GM10248 (cell line): ENCODE measurements around the gene PNN.
"Not testable (repeated sequence)": the region's sequence is repeated elsewhere in the genome, so short reads cannot be mapped to it uniquely, and the experiment has no call there.

Experiments used
- CTCF ChIA-PET: fragments of 300-600 bp; sonication (Branson Sonifier 250); formaldehyde crosslinking; extraction: SDS; loops from one replicate; lab custom pipeline; 2021; ENCODE audit warnings: antibody characterized with exemption; lab: Yijun Ruan, JAX
- POLR2A ChIA-PET: fragments of 350-650 bp; sonication (Branson Sonifier 250); formaldehyde crosslinking; extraction: SDS; loops from one replicate; lab custom pipeline; 2020; ENCODE audit warnings: antibody characterized with exemption; lab: Yijun Ruan, JAX
- DNase-seq: peaks from one replicate; pipeline ENCODE4 v3.0.0; 2012; ENCODE audit errors: extremely low spot score
- TF ChIP-seq, protein P1 (sequence below): IDR thresholded peaks from 2 replicates; pipeline ENCODE4 v1.5.1; 2012; ENCODE audit warnings: mild to moderate bottlenecking, low read depth; ENCODE audit errors: extremely low read depth, missing control alignments, control extremely low read depth

PNN gene

DNA sequence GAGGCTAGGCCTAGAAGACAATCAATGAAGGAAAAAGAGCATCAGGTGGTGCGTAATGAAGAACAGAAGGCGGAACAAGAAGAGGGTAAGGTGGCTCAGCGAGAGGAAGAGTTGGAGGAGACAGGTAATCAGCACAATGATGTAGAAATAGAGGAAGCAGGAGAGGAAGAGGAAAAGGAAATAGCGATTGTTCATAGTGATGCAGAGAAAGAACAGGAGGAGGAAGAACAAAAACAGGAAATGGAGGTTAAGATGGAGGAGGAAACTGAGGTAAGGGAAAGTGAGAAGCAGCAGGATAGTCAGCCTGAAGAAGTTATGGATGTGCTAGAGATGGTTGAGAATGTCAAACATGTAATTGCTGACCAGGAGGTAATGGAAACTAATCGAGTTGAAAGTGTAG lies 5.5 kb downstream of the PNN start:
- TF ChIP-seq, protein P1, sequence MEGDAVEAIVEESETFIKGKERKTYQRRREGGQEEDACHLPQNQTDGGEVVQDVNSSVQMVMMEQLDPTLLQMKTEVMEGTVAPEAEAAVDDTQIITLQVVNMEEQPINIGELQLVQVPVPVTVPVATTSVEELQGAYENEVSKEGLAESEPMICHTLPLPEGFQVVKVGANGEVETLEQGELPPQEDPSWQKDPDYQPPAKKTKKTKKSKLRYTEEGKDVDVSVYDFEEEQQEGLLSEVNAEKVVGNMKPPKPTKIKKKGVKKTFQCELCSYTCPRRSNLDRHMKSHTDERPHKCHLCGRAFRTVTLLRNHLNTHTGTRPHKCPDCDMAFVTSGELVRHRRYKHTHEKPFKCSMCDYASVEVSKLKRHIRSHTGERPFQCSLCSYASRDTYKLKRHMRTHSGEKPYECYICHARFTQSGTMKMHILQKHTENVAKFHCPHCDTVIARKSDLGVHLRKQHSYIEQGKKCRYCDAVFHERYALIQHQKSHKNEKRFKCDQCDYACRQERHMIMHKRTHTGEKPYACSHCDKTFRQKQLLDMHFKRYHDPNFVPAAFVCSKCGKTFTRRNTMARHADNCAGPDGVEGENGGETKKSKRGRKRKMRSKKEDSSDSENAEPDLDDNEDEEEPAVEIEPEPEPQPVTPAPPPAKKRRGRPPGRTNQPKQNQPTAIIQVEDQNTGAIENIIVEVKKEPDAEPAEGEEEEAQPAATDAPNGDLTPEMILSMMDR = no peak
- CTCF ChIA-PET = interaction anchor here (1.5 to 2.4 kb wide), 2 partner anchors 9 to 28 kb away, joined by 3 to 7 read pairs; no protein-coding TSS in a partner anchor
- DNase-seq = no peak
- POLR2A ChIA-PET = interaction anchor here (1.1 kb wide), 1 partner anchor 12 kb away, joined by 4 read pairs; no protein-coding TSS in a partner anchor

GRCh38 chr14:39181026-39181692 lies 6.1 kb downstream of the PNN start:
- ChIA-PET CTCF (interaction anchor here (1.5 to 2.4 kb wide), 2 partner anchors 8 to 29 kb away, joined by 3 to 7 read pairs; no protein-coding TSS in a partner anchor), POLR2A (interaction anchor here (1.1 kb wide), 1 partner anchor 11 kb away, joined by 4 read pairs; no protein-coding TSS in a partner anchor)
- DNase-seq = no peak

DNA sequence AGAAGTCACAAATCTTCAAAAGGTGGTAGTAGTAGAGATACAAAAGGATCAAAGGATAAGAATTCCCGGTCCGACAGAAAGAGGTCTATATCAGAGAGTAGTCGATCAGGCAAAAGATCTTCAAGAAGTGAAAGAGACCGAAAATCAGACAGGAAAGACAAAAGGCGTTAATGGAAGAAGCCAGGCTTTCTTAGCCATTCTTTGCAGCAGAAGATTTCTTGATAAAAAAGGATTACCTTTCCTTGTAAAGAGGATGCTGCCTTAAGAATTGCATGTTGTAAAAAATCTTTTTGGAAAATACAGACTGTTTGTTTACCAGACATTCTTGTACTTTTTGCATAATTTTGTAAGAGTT lies 6.6 kb downstream of the PNN start:
- CTCF ChIA-PET = no interaction called here
- DNase-seq = no peak
- POLR2A ChIA-PET = no interaction called here
- TF ChIP-seq, protein P1 = no peak

More at GRCh38 chr14:39181026-39181692, 6.1 kb downstream of the PNN start:
- TF ChIP-seq, protein P1 = no peak

DNA sequence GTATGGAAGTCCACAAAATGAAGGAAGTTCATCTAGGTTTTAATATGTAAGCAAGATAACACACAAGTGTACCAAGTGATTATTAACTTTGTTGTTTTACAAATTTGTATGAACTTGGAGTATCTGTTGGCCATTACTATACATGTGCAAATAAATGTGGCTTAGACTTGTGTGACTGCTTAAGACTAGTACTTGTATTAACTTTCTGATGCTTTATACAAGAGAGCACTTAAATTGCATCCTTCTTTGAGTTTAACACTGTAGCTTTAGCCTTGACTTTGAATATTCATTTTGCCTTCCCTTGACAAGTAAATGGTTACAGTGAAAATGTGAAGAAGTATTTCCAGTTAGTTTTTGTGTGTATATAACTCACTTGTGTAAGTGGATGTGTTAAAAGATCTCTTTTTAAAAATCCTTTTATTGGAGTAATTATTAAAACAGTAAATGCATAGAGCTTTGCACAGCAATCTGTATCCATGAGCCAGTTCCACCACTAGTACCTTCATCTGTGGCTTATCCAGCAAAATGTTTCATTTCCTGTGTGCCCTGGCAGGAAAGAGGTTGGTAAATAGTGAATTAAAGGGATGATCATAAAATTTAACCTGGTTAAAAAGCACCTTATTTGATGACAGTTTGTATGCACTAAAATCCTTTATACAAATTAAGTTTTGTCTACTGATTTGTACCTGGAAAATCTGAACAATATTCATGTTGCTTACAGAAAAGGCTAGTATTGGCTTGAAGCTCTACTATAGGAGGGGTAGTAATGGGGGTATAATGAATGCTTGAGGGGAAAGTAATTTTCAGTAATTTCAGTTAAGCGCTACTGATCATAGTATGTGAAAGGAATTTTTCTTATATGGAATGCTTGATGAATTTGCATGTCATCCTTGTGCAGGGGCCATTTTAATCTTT lies 8.0 kb downstream of the PNN start:
- CTCF ChIA-PET = no interaction called here
- POLR2A ChIA-PET = interaction anchor here (1.0 to 1.3 kb wide), 2 partner anchors 9 to 13 kb away, joined by 4 read pairs; partner anchors contain the start of gene TRAPPC6B
- no peak for DNase-seq
- TF ChIP-seq, protein P1 = no peak

- POLR2A ChIA-PET = interaction anchor here (1.0 kb wide), 1 partner anchor 9 kb away, joined by 4 read pairs; no protein-coding TSS in a partner anchor
- DNase-seq, CTCF ChIA-PET: not testable (repeated sequence)
Observed at GRCh38 chr14:39183685-39184003, 8.6 kb downstream of the PNN start.

DNA sequence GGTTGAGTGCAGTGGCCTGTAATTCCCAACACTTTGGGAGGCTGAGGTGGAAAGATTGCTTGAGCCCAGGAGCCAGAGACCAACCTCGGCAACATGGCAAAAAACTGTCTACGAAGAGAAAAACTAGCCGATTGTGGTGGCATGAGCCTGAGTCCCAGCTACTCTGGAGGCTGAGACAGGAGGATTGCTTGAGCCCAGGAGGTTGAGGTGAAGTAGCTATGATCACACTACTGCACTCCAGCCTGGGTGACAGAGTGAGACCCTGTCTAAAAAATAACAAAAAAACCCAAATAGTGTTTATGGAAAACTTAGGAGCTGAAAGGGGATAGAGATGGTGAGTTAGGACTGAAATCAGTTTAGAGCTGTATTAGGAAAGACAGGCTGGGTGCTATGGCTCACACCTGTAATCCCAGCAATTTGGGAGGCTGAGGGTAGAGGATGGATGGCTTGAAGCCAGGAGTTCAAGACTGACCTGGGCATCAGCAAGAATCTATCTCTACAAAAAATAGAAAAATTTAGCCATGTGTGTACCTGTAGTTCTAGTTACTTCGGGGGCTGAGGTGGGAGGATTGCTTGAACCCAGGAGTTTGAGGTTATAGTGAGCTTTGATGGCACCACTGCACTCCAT lies 9.7 kb downstream of the PNN start:
- ChIA-PET CTCF (no interaction called here), POLR2A (interaction anchor here (0.7 to 2.3 kb wide), 3 partner anchors 10 to 56 kb away, joined by 3 to 10 read pairs (median 3); partner anchors contain the start of gene PNN)
- TF ChIP-seq, protein P1 = no peak
- DNase-seq = no peak
